Muscle of back (tissue), 11 donors: ENCODE measurements around the gene MMAB. TPM values are rescaled to one million over a fixed set of nuclear protein-coding genes. Genes with fewer than 3 reads are reported as not detected.

Source experiments
- DNase-seq, 3 donors: peaks; one replicate each; pipeline versions ENCODE4 v3.0.0 to v3.0.0-alpha.2; 2013
- polyA plus RNA-seq, 10 donors: library from polyadenylated mRNA; unstranded; fragments of 120-200 nt; gene quantifications; one replicate each; pipeline ENCODE4 v1.2.1, GENCODE V29; 2013; ENCODE audit not compliant: insufficient read length in 10 of 10

MMAB gene
- polyA plus RNA-seq, 10 donors: 17.7 to 32.5 (median 25.1) TPM

- no peak for DNase-seq
Observed at GRCh38 chr12:109540526-109541412, 32.5 kb downstream of the MMAB start.

- DNase-seq: no peak
Observed at GRCh38 chr12:109539508-109539907, 33.8 kb downstream of the MMAB start.

GRCh38 chr12:109538191-109538863, 35.0 kb downstream of the MMAB start:
- no peak for DNase-seq

GRCh38 chr12:109537136-109537535, 36.2 kb downstream of the MMAB start:
- no peak for DNase-seq

GRCh38 chr12:109535863-109536250, 37.4 kb downstream of the MMAB start:
- no peak for DNase-seq

GRCh38 chr12:109535231-109535862, 38.0 kb downstream of the MMAB start:
- DNase-seq: no peak

- DNase-seq: no peak
Observed at GRCh38 chr12:109534456-109534855, 38.8 kb downstream of the MMAB start.

GRCh38 chr12:109533487-109533740, 39.9 kb downstream of the MMAB start:
- no peak for DNase-seq

GRCh38 chr12:109532721-109533486, 40.4 kb downstream of the MMAB start:
- no peak for DNase-seq

- DNase-seq: no peak
Observed at GRCh38 chr12:109531411-109531810, 41.9 kb downstream of the MMAB start.

- no peak for DNase-seq
Observed at GRCh38 chr12:109529691-109530640, 43.3 kb downstream of the MMAB start.

- DNase-seq: no peak
Observed at GRCh38 chr12:109527489-109528123, 45.7 kb downstream of the MMAB start.

GRCh38 chr12:109525279-109525585, 48.1 kb downstream of the MMAB start:
- DNase-seq: no peak

- no peak for DNase-seq
Observed at GRCh38 chr12:109524466-109525278, 48.6 kb downstream of the MMAB start.

- DNase-seq: no peak
Observed at GRCh38 chr12:109523504-109523903, 49.8 kb downstream of the MMAB start.

- DNase-seq: peak in 2 of 3 donors; percentile 29 to 38
Observed at GRCh38 chr12:109523071-109523470, 50.2 kb downstream of the MMAB start.

- DNase-seq: no peak
Observed at GRCh38 chr12:109521831-109522230, 51.5 kb downstream of the MMAB start.

- DNase-seq: no peak
Observed at GRCh38 chr12:109519787-109520186, 53.5 kb downstream of the MMAB start.

- DNase-seq: peak; percentile 54 to 81 (median 67)
Observed at GRCh38 chr12:109518820-109519665, 54.3 kb downstream of the MMAB start.
